ENCODE data around the gene RNF227.
"Not testable (repeated sequence)": the region's sequence is repeated elsewhere in the genome, so short reads cannot be mapped to it uniquely, and the experiment has no call there.

RNF227 gene

GRCh38 chr17:7887482-7888183 lies 28.5 kb downstream of the RNF227 start:
- peak; percentile 69 to 80 for DNase-seq

DNA sequence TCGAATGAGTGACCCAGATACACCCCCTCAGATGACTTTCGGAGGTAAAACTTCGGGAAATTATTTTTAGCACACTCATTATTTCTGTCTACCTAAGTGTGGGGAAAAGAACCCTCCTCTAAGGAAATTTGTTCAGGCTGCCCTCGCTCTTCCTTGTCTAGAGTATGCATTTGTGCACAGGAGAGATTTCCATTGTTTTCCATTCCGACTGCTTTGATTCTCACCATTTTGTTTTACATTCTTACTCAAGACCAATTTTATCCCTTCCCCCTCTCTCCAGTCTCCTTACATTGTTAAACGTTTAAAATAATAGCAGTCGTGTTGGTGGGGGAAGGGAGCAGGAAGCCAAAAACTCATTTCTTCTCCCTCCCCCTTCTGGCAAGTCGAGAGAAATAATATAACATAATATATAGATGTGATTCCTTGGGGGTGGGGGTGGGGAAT lies 29.0 kb downstream of the RNF227 start:
- DNase-seq = no peak

DNA sequence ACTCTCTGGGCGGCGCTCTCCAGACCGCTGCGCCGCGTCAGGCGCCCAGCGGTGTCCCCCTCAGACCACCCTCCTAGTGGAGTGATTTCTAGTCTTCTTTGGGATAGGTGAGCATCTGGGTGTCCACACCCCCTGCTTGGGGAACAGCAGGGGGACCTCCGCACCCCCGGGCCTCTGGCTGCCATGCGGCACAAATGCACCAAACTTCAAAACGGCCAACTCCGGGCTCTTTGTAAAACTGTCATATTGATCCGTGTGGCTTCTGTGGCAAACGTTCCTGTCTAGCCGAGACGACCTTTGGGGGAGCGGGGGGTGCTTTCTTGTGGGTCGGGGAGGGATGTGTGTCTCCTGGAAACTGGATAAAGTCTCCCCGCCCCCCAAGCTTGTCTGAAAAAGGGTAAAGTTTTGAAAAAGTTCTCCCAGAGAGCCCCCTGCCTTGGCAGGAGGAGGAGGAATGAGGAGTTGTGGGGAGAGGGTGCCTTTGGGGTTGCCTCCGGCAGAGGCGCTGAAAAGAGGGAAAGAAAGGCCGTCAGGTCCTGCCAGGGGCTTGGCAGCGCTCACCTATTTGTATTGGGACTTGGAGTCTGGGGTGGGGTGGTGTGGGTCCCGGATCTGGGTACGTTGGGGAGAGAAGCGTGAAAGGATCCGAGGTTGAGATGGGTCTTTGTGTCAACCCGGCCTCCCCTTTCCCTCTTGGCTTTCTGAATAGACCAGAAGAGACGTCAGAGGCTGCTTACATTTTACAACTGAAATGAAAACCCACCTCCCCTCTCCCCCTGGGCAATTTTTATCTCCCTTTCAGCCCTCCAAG lies 29.7 kb downstream of the RNF227 start:
- no peak for DNase-seq

- DNase-seq = no peak
Observed at GRCh38 chr17:7885367-7886226, 30.5 kb downstream of the RNF227 start.

DNA sequence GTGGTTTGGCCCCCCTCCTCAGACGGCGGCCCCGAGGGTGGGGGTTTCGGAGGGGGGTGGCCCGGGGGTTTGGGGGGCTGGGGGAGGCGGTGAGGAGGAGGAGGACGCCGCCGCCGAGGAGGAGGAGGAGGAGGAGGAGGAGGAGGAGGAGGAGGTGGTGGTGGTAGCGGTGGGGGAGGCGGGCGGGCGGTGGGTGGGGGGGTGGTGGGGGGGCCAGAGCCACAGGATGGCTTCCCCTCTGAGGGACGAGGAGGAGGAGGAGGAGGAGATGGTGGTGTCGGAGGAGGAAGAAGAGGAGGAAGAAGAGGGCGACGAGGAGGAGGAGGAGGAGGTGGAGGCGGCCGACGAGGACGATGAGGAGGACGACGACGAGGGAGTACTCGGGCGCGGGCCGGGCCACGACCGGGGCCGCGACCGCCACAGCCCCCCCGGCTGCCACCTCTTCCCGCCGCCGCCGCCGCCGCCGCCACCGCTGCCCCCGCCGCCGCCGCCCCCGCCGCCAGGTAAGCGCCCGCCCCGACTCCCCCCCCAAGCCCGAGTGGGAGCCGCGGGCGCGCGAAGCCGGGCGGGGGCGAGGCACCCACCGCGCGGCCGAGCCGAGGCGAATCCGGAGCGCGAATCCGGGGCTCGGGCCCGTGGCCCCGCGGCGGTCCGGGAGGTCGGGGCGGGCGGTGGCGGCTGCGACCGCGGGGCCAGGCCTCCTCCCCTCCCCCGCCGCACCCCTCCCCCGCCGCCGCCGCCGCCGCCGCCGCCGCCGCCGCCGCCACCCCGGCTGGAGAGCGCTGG lies 31.3 kb downstream of the RNF227 start:
- DNase-seq = no peak

GRCh38 chr17:7883781-7884386 lies 32.2 kb downstream of the RNF227 start:
- no peak for DNase-seq

GRCh38 chr17:7882629-7883028 lies 33.5 kb downstream of the RNF227 start:
- DNase-seq = no peak

DNA sequence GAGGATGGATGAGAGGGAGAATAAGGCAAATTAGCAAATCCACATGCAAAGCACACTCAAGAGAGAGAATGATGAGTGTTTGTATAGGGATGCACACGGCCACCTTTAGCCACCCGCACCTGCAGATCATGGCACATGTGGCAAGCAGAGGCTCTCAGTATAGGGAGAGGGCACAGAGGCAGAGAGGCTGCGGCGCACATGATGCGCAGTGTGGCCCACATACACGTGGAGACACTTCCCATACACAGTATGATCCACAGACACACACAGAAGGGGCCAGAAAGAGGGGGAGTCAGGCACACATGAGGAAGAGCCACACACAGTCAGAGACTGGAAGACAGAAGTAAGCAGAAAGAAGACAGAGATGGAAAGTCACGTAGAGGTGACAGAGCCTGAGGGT lies 34.0 kb downstream of the RNF227 start:
- DNase-seq = no peak

DNA sequence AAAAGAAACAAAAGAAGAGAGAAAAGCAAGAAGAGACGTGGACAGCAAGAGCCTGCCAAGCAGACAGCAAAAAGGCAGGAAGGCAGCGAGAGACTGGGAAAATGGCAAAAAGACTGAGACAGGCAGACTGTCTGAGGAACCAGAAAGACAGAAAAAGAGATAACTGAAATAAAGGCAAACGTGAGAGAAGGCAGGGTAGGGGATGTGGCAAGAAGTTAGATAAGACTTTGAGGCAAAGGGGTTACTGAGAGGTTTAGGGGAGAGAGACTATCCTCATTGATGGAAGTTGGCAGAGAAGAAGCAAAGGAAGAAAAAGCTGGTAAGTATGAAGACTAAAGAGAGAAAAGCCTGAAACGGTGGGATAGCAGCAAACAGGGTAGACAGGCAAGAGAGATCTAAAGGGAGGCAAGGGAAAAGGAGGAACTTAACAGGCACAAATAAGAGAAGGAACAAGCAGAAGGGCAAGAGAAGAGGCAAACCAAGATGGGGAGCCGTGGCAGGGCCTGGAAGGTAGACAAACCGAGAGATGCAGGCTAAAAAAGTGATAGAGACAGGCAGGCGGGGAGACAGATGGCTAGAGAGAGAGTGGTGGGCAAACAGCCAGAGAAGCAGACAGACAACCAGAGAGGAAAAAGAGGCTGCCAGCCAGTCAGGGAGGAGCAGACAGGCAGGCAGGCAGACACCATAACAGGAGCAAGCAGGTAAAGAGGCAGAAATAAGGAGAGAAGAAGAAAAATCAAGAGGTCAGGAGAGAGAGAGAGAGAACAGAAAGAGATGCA lies 34.6 kb downstream of the RNF227 start:
- no peak for DNase-seq

- DNase-seq = no peak
Observed at GRCh38 chr17:7880076-7880868, 35.8 kb downstream of the RNF227 start.

GRCh38 chr17:7878234-7878633 lies 37.9 kb downstream of the RNF227 start:
- no peak for DNase-seq

GRCh38 chr17:7875804-7876370 lies 40.2 kb downstream of the RNF227 start:
- DNase-seq = no peak

DNA sequence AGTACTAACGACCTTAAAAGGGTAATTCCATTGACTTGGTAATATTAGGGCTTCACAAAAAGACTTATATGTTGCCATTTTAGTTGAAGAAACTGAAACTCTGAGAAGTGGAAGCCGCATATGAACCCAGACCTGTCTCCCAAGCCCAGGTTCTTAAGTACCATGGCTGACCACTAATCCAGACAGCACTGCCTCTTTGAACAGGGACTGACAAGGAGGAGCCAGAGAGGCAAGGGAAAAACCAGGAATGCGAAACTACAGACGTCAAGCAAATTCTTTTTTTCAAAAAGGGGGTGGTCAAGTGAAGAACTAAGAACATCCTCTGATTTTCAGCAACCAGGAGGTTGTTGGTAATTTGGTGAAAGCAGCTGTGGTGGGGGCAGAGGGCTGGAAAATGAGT lies 43.0 kb downstream of the RNF227 start:
- DNase-seq = no peak

- peak in 1 of 2 donors; percentile 40 for DNase-seq
Observed at GRCh38 chr17:7867881-7868329, 48.2 kb downstream of the RNF227 start.

GRCh38 chr17:7864995-7865650 lies 51.0 kb downstream of the RNF227 start:
- no peak for DNase-seq

GRCh38 chr17:7864384-7864783 lies 51.7 kb downstream of the RNF227 start:
- DNase-seq = not testable (repeated sequence)
